Liver (tissue), 9 donors: Measurements from ENCODE around the gene PHOX2A. TPM values are rescaled to one million over a fixed set of nuclear protein-coding genes. Genes with fewer than 3 reads are reported as not detected.

Experiments used
- DNase-seq: peaks from one replicate; pipeline ENCODE4 v3.0.0-alpha.2; 2017; ENCODE audit warnings: low spot score
- H3K27ac ChIP-seq, 2 donors: one replicate each; pipeline ENCODE4 v1.7.0; 2013; ENCODE audit warnings: inconsistent platforms in 2 of 2, low read length in 2 of 2, control low read depth in 1 of 2, low read depth in 1 of 2, mild to moderate bottlenecking in 1 of 2
- H3K27me3 ChIP-seq, 4 donors: one replicate each; pipeline versions ENCODE4 v1.6.1 to v1.7.0; 2013; ENCODE audit warnings: low read length in 3 of 4, inconsistent platforms in 1 of 4, mild to moderate bottlenecking in 1 of 4, moderate library complexity in 1 of 4; ENCODE audit not compliant: control insufficient read depth in 4 of 4, insufficient read depth in 4 of 4
- H3K36me3 ChIP-seq, 4 donors: one replicate each; pipeline versions ENCODE4 v1.6.1 to v1.7.0; 2013; ENCODE audit warnings: low read length in 3 of 4, mild to moderate bottlenecking in 3 of 4, low read depth in 1 of 4, moderate library complexity in 1 of 4; ENCODE audit not compliant: control insufficient read depth in 4 of 4, insufficient read depth in 3 of 4
- H3K4me1 ChIP-seq, 4 donors: one replicate each; pipeline versions ENCODE4 v1.6.1 to v1.7.0; 2013; ENCODE audit warnings: low read length in 3 of 4, mild to moderate bottlenecking in 3 of 4, moderate library complexity in 1 of 4; ENCODE audit not compliant: control insufficient read depth in 4 of 4, insufficient read depth in 4 of 4
- H3K4me3 ChIP-seq, 3 donors: one replicate each; pipeline versions ENCODE4 v1.6.1 to v1.7.0; 2013; ENCODE audit warnings: low read length in 3 of 3, control low read depth in 1 of 3, low read depth in 1 of 3, mild to moderate bottlenecking in 1 of 3
- H3K9ac ChIP-seq, 2 donors: one replicate each; pipeline ENCODE4 v1.7.0; 2013; ENCODE audit warnings: low read length in 2 of 2, mild to moderate bottlenecking in 2 of 2, moderate library complexity in 2 of 2, control low read depth in 1 of 2, low read depth in 1 of 2
- H3K9me3 ChIP-seq, 4 donors: one replicate each; pipeline versions ENCODE4 v1.6.1 to v1.7.0; 2013; ENCODE audit warnings: low read length in 3 of 4; ENCODE audit not compliant: control insufficient read depth in 4 of 4
- EGR1 ChIP-seq, 2 donors: IDR thresholded peaks; 2 replicates each; pipeline ENCODE4 v1.6.1; 2016 to 2018; ENCODE audit warnings: antibody characterized with exemption in 2 of 2, low read depth in 2 of 2
- FOXA1 ChIP-seq: IDR thresholded peaks from 2 replicates; pipeline ENCODE4 v1.6.1; 2016; ENCODE audit warnings: antibody characterized with exemption
- FOXA2 ChIP-seq: IDR thresholded peaks from 2 replicates; pipeline ENCODE4 v1.6.1; 2016; ENCODE audit warnings: antibody characterized with exemption
- GABPA ChIP-seq, 2 donors: IDR thresholded peaks in 1 of 2; conservative IDR thresholded peaks in 1 of 2; 2 replicates each; pipeline ENCODE4 v1.6.1; 2016; ENCODE audit warnings: antibody characterized with exemption in 2 of 2, mild to moderate bottlenecking in 1 of 2, moderate library complexity in 1 of 2
- HNF4A ChIP-seq, 2 donors: conservative IDR thresholded peaks; 2 replicates each; pipeline ENCODE4 v1.6.1; 2016; ENCODE audit warnings: antibody characterized with exemption in 2 of 2, mild to moderate bottlenecking in 2 of 2
- HNF4G ChIP-seq: IDR thresholded peaks from 2 replicates; pipeline ENCODE4 v1.6.1; 2016; ENCODE audit warnings: antibody characterized with exemption
- JUND ChIP-seq, 2 donors: IDR thresholded peaks; 2 replicates each; pipeline ENCODE4 v1.6.1; 2016; ENCODE audit warnings: antibody characterized with exemption in 2 of 2
- MAX ChIP-seq: IDR thresholded peaks from 2 replicates; pipeline ENCODE4 v1.6.1; 2016; ENCODE audit warnings: antibody characterized with exemption
- NR2F2 ChIP-seq: IDR thresholded peaks from 2 replicates; pipeline ENCODE4 v1.6.1; 2016; ENCODE audit warnings: antibody characterized with exemption
- RAD21 ChIP-seq, 2 donors: IDR thresholded peaks; 2 replicates each; pipeline ENCODE4 v1.6.1; 2016; ENCODE audit warnings: antibody characterized with exemption in 2 of 2, mild to moderate bottlenecking in 2 of 2
- RXRA ChIP-seq, 2 donors: IDR thresholded peaks; 2 replicates each; pipeline ENCODE4 v1.6.1; 2017 to 2018; ENCODE audit warnings: antibody characterized with exemption in 2 of 2, mild to moderate bottlenecking in 1 of 2
- SP1 ChIP-seq: IDR thresholded peaks from 2 replicates; pipeline ENCODE4 v1.6.1; 2018; ENCODE audit warnings: antibody characterized with exemption, mild to moderate bottlenecking
- TAF1 ChIP-seq: conservative IDR thresholded peaks from 2 replicates; pipeline ENCODE4 v1.6.1; 2016; ENCODE audit warnings: antibody characterized with exemption, mild to moderate bottlenecking
- YY1 ChIP-seq: IDR thresholded peaks from 2 replicates; pipeline ENCODE4 v1.6.1; 2016; ENCODE audit warnings: antibody characterized with exemption, mild to moderate bottlenecking
- ZBTB33 ChIP-seq: IDR thresholded peaks from 2 replicates; pipeline ENCODE4 v1.6.1; 2016; ENCODE audit warnings: antibody characterized with exemption
- polyA plus RNA-seq, 2 donors: library from polyadenylated mRNA; stranded (reverse) in 1 of 2; unstranded in 1 of 2; fragments of 200-250 nt in 1 of 2; fragments of >200 nt in 1 of 2; fragmentation: Nextera tagmentation in 1 of 2; extraction: Ambion mirVana in 1 of 2; gene quantifications; one replicate each; pipeline versions ENCODE4 v1.2.1 to v1.2.3, GENCODE V29; 2013 to 2015
- total RNA-seq, 2 donors: library from RNA; depleted of rRNA; stranded (reverse); fragments of >200 nt; gene quantifications; one replicate each; pipeline ENCODE4 v1.2.3, GENCODE V29; 2014
- TF ChIP-seq, protein P1 (sequence below): fragments of 150-350 bp; IDR thresholded peaks from 2 replicates; pipeline ENCODE4 v1.5.1; 2017; ENCODE audit warnings: improper control_type of control experiment, low read depth, low read length; ENCODE audit not compliant: missing input control
- TF ChIP-seq, protein P2 (sequence below): IDR thresholded peaks from 2 replicates; pipeline ENCODE4 v1.6.1; 2016; ENCODE audit warnings: antibody characterized with exemption, mild to moderate bottlenecking
- TF ChIP-seq, protein P3 (sequence below): IDR thresholded peaks from 2 replicates; pipeline ENCODE4 v1.6.1; 2016; ENCODE audit warnings: antibody characterized with exemption
- donor health status: healthy.
- donor health status: healthy.
- donor health status: healthy.
- donor health status: healthy.
- donor health status: healthy.

Gene PHOX2A
- total and polyA plus RNA-seq, 4 donors: not detected

- H3K27ac ChIP-seq: no peak overlapping the region
- no peak for DNase-seq
Observed at GRCh38 chr11:72265951-72266350, 22.0 kb upstream of the PHOX2A start.

More at GRCh38 chr11:72265951-72266350, 22.0 kb upstream of the PHOX2A start:
- no peaks in the 10 kb centered on the region for H3K27me3 ChIP-seq
- H3K4me3 ChIP-seq: no peak overlapping the region
- H3K9me3 ChIP-seq: no peaks in the 10 kb centered on the region
- H3K36me3 ChIP-seq: no peaks in the 10 kb centered on the region
- no peak for TF ChIP-seq HNF4G
- TF ChIP-seq GABPA (IDR thresholded peaks at IDR 0.05 in 1 of 2, conservative IDR thresholded peaks at IDR 0.05 in 1 of 2): no peak
- TF ChIP-seq, protein P1, sequence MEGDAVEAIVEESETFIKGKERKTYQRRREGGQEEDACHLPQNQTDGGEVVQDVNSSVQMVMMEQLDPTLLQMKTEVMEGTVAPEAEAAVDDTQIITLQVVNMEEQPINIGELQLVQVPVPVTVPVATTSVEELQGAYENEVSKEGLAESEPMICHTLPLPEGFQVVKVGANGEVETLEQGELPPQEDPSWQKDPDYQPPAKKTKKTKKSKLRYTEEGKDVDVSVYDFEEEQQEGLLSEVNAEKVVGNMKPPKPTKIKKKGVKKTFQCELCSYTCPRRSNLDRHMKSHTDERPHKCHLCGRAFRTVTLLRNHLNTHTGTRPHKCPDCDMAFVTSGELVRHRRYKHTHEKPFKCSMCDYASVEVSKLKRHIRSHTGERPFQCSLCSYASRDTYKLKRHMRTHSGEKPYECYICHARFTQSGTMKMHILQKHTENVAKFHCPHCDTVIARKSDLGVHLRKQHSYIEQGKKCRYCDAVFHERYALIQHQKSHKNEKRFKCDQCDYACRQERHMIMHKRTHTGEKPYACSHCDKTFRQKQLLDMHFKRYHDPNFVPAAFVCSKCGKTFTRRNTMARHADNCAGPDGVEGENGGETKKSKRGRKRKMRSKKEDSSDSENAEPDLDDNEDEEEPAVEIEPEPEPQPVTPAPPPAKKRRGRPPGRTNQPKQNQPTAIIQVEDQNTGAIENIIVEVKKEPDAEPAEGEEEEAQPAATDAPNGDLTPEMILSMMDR: no peak
- TF ChIP-seq FOXA1: no peak
- no peak for TF ChIP-seq ZBTB33
- no peak for TF ChIP-seq RAD21 (IDR thresholded peaks at IDR 0.05)
- TF ChIP-seq, protein P2, sequence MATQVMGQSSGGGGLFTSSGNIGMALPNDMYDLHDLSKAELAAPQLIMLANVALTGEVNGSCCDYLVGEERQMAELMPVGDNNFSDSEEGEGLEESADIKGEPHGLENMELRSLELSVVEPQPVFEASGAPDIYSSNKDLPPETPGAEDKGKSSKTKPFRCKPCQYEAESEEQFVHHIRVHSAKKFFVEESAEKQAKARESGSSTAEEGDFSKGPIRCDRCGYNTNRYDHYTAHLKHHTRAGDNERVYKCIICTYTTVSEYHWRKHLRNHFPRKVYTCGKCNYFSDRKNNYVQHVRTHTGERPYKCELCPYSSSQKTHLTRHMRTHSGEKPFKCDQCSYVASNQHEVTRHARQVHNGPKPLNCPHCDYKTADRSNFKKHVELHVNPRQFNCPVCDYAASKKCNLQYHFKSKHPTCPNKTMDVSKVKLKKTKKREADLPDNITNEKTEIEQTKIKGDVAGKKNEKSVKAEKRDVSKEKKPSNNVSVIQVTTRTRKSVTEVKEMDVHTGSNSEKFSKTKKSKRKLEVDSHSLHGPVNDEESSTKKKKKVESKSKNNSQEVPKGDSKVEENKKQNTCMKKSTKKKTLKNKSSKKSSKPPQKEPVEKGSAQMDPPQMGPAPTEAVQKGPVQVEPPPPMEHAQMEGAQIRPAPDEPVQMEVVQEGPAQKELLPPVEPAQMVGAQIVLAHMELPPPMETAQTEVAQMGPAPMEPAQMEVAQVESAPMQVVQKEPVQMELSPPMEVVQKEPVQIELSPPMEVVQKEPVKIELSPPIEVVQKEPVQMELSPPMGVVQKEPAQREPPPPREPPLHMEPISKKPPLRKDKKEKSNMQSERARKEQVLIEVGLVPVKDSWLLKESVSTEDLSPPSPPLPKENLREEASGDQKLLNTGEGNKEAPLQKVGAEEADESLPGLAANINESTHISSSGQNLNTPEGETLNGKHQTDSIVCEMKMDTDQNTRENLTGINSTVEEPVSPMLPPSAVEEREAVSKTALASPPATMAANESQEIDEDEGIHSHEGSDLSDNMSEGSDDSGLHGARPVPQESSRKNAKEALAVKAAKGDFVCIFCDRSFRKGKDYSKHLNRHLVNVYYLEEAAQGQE: no peak
- no peak for TF ChIP-seq FOXA2
- no peak for TF ChIP-seq JUND (IDR thresholded peaks at IDR 0.05)
- no peak for TF ChIP-seq RXRA (IDR thresholded peaks at IDR 0.05)
- TF ChIP-seq TAF1: no peak
- no peak for TF ChIP-seq NR2F2
- no peak for TF ChIP-seq SP1
- TF ChIP-seq MAX: no peak
- no peak for TF ChIP-seq HNF4A (conservative IDR thresholded peaks at IDR 0.05)
- no peak for TF ChIP-seq EGR1 (IDR thresholded peaks at IDR 0.05; ENCODE audit: low read depth in 2 of 2)
- no peak for TF ChIP-seq YY1
- TF ChIP-seq, protein P3, sequence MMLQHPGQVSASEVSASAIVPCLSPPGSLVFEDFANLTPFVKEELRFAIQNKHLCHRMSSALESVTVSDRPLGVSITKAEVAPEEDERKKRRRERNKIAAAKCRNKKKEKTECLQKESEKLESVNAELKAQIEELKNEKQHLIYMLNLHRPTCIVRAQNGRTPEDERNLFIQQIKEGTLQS: no peak
- no peaks in the 10 kb centered on the region for H3K4me1 ChIP-seq
- no peak overlapping the region for H3K9ac ChIP-seq
